Pons (tissue), 1 donor: Measurements from ENCODE around the gene ZNF784.
A peak's percentile ranks its signal among the peaks of the same experiment; 100 is the strongest.

Experiments
- DNase-seq: peaks from one replicate; pipeline ENCODE4 v3.0.0-alpha.2; 2016; ENCODE audit warnings: low spot score

The ZNF784 gene

GRCh38 chr19:55602104-55603001 is 22.0 kb downstream of the ZNF784 start:
- no peak for DNase-seq

GRCh38 chr19:55601084-55601483 is 23.3 kb downstream of the ZNF784 start:
- peak; percentile 52 for DNase-seq

- DNase-seq, result peak; percentile 20
Observed at GRCh38 chr19:55600662-55601028, 23.7 kb downstream of the ZNF784 start.

- peak; percentile 96 for DNase-seq
Observed at GRCh38 chr19:55599842-55600661, 24.3 kb downstream of the ZNF784 start, which contains the start of gene ZNF524. TSS of gene ZNF524 (plus strand) at chr19:55600288. CDS start at chr19:55602113, 1,825 bp downstream.

- DNase-seq, result peak; percentile 100
Observed at GRCh38 chr19:55599468-55599841, 24.9 kb downstream of the ZNF784 start, which contains the start of gene FIZ1. TSS of gene FIZ1 (minus strand) at chr19:55599517. CDS start at chr19:55597865, 1,652 bp downstream.

GRCh38 chr19:55598719-55599467 is 25.5 kb downstream of the ZNF784 start:
- DNase-seq, result peak; percentile 95

- no peak for DNase-seq
Observed at GRCh38 chr19:55598034-55598433, 26.3 kb downstream of the ZNF784 start.

GRCh38 chr19:55597501-55597921 is 26.9 kb downstream of the ZNF784 start:
- no peak for DNase-seq

GRCh38 chr19:55596304-55596703 is 28.1 kb downstream of the ZNF784 start:
- DNase-seq, result no peak

- DNase-seq, result no peak
Observed at GRCh38 chr19:55594996-55595545, 29.3 kb downstream of the ZNF784 start.

GRCh38 chr19:55593096-55593772 is 31.1 kb downstream of the ZNF784 start:
- DNase-seq, result no peak

- no peak for DNase-seq
Observed at GRCh38 chr19:55592391-55593090, 31.8 kb downstream of the ZNF784 start.

GRCh38 chr19:55591555-55591954 is 32.8 kb downstream of the ZNF784 start:
- DNase-seq, result no peak

- DNase-seq, result no peak
Observed at GRCh38 chr19:55590617-55591016, 33.7 kb downstream of the ZNF784 start.

- DNase-seq, result no peak
Observed at GRCh38 chr19:55590109-55590508, 34.3 kb downstream of the ZNF784 start.

- no peak for DNase-seq
Observed at GRCh38 chr19:55588738-55589137, 35.6 kb downstream of the ZNF784 start.

GRCh38 chr19:55586976-55587668 is 37.2 kb downstream of the ZNF784 start:
- DNase-seq, result peak; percentile 89

GRCh38 chr19:55585658-55586339 is 38.6 kb downstream of the ZNF784 start:
- DNase-seq, result peak; percentile 37

- DNase-seq, result no peak
Observed at GRCh38 chr19:55584871-55585270, 39.5 kb downstream of the ZNF784 start.
